ENCODE results near the gene DONSON.
A peak's percentile ranks its signal among the peaks of the same experiment; 100 is the strongest.

Gene DONSON

DNA sequence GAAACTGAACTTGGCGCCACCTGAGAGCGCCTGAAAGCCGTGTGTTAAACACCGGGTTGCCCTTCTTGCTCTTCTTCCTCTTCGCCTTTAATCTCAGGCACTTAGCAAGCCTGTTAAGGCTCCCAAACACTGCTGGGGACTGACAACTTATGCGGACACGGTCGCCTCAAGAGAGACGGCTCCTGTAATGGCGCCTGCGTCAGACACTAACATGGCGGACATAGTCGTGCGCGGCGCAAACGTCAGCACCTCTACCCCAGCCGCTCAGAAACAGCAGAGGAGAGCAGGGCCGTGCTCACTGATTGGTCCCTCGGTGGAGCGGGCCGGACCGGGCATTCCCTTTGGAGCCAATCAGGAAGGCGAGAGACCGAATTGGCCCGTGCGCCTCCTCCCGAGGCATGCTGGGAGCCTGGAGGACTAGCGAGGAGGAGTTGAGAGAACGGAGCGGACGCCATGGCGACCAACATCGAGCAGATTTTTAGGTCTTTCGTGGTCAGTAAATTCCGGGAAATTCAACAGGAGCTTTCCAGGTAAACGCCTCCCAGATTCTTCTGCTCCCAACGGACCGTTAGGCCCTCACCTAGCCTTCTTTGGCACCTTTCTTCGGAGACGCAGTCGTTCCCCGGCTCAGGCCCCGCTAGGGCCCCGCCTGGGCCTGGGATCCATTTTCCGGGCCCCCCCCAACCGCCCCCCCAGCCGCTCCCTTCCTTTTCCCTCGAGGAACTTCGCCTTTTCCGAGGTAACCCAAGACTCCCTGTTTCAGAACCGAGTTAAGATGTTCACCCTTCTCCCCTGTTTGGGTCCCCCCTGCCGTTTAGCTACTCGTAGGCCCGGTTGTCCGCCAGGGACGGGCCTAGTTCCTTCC lies 45.6 kb downstream of the DONSON start, which contains the start of gene SON:
Gene SON (plus strand): TSS at position 399 of the 865 bp plus-strand sequence. CDS start 55 bp downstream, at position 454.
- no peaks in the 10 kb centered on the region for H3K9me3 ChIP-seq
- H3K36me3 ChIP-seq = peaks cover 17% of the 10 kb centered on the region
- peak; percentile 28 for TF ChIP-seq CTCF (IDR thresholded peaks at IDR 0.05)
- no peaks in the 10 kb centered on the region for H3K27me3 ChIP-seq
- peak within 1 kb of the TSS; percentile 90 to 98 for H3K4me3 ChIP-seq (ENCODE audit: low read depth in 1 of 2, low read length in 1 of 2)
- H3K4me1 ChIP-seq (ENCODE audit: control insufficient read depth in 1 of 2, insufficient read depth in 1 of 2, low read depth in 1 of 2, low read length in 1 of 2) = peaks cover 44 to 46% of the 10 kb centered on the region in 2 experiments
- peak within 1 kb of the TSS; percentile 98 for H3K27ac ChIP-seq

DNA sequence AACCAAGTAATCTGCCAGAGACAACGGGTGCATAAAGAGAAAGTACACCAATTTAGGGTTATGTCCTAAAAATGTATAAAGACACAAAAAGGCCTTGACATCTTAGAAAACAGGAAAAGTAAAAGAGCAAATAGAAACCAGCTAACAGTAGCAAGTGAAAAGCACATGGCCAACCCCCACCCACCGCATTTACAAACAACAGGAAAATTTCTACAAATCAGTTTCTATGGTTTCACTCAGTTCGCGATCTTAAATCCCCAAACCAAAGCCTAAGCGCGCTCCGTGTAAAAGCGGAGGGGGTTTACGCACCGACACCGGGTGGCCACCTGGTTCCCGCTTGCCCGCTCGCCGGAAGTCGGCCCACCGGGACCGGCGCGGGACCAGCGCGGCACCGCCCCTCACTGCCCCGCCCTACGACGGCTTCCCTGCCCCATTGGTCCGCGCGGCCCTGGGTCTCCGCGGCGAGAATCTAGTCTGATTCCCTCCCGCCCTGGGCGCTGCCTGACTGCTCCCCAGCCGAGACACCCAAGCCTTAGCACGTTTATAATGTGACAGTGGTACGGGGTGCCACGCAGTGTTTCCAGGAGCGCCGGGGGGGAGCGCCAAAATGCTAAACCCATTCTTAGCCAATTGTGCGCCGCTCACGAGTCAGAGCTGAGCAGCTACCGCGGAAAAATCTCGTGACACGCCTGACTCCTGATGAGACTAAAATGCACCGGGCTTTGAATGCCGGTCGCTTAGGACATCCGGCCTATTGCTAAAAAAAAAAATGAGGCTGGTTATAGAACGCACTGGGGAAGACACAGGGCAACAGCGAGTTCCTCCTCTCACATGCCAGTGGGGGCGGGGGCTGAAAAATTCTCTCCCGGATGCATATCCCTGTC lies 46.5 kb downstream of the DONSON start, which contains the start of gene GART:
Gene GART (minus strand): TSS at position 362 of the 884 bp plus-strand sequence. CDS start 2,802 bp downstream, outside the sequence.
- H3K27me3 ChIP-seq = no peaks in the 10 kb centered on the region
- peaks cover 8% of the 10 kb centered on the region for H3K36me3 ChIP-seq
- no peak for TF ChIP-seq CTCF (IDR thresholded peaks at IDR 0.05)
- peaks cover 44 to 46% of the 10 kb centered on the region in 2 experiments for H3K4me1 ChIP-seq (ENCODE audit: control insufficient read depth in 1 of 2, insufficient read depth in 1 of 2, low read depth in 1 of 2, low read length in 1 of 2)
- peak within 1 kb of the TSS; percentile 90 to 98 for H3K4me3 ChIP-seq (ENCODE audit: low read depth in 1 of 2, low read length in 1 of 2)
- H3K9me3 ChIP-seq = no peaks in the 10 kb centered on the region
- peak within 1 kb of the TSS; percentile 98 for H3K27ac ChIP-seq

DNA sequence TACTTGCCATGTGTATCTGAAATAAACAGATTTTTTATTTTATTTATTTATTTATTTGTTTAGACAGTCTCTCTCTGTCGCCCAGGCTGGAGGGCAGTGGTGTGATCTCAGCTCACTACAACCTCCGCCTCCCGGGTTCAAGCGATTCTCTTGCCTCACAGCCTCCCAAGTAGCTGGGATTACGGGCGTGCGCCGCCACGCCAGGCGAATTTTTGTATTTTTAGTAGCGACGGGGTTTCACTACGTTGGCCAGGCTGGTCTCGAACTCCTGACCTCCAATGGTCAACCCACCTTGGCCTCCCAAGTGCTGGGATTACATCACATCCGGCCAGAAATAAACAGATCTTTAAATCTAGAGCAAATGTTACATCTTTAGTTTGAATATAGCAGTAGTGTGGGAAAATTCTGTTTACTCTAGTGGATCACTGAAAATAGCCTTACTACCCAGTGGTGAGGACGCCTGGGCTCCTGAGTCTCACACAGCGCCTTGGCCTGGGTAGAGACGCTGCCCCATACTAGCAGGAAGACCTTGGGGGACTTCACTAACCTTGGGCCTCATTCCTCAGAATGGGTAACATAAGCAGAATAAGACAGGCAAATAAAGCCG lies 47.3 kb downstream of the DONSON start:
- Histone ChIP-seq H3K4me1 (ENCODE audit: control insufficient read depth in 1 of 2, insufficient read depth in 1 of 2, low read depth in 1 of 2, low read length in 1 of 2) (peaks cover 40 to 41% of the 10 kb centered on the region in 2 experiments), H3K27me3 (no peaks in the 10 kb centered on the region), H3K9me3 (no peaks in the 10 kb centered on the region), H3K36me3 (peaks cover under 1% of the 10 kb centered on the region), H3K27ac (peak overlapping the region; percentile 98), H3K4me3 (ENCODE audit: low read depth in 1 of 2, low read length in 1 of 2) (peak overlapping the region; percentile 90 to 98)
- no peak for TF ChIP-seq CTCF (IDR thresholded peaks at IDR 0.05)

DNA sequence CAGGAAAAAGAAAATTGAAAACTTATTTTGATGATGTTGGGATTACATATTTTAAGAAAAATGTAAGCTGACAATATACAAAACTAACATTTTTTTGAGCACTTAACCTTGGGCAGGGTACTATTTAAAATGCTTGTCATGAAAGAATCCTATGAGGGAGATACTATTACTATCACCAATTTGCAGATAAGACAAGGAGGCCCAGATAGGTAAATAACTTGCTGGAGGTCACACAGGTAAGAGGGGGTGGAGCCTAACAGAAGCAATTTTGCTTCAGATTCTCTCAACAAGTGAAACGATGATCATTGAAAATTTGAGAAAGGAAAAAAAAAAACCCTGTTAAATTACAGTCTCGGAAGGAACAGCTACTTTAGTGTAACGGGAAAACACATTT lies 47.8 kb downstream of the DONSON start:
- H3K27ac ChIP-seq = peak overlapping the region; percentile 98
- H3K9me3 ChIP-seq = no peaks in the 10 kb centered on the region
- no peaks in the 10 kb centered on the region for H3K27me3 ChIP-seq
- peaks cover 35 to 36% of the 10 kb centered on the region in 2 experiments for H3K4me1 ChIP-seq (ENCODE audit: control insufficient read depth in 1 of 2, insufficient read depth in 1 of 2, low read depth in 1 of 2, low read length in 1 of 2)
- H3K36me3 ChIP-seq = no peaks in the 10 kb centered on the region
- no peak for TF ChIP-seq CTCF (IDR thresholded peaks at IDR 0.05)
- peak overlapping the region in 1 of 2 experiments; percentile 90 for H3K4me3 ChIP-seq (ENCODE audit: low read depth in 1 of 2, low read length in 1 of 2)

GRCh38 chr21:33539616-33540015 lies 48.9 kb downstream of the DONSON start:
- no peaks in the 10 kb centered on the region for H3K27me3 ChIP-seq
- H3K27ac ChIP-seq = no peak overlapping the region
- H3K9me3 ChIP-seq = no peaks in the 10 kb centered on the region
- TF ChIP-seq CTCF (IDR thresholded peaks at IDR 0.05) = no peak
- peaks cover 24 to 25% of the 10 kb centered on the region in 2 experiments for H3K4me1 ChIP-seq (ENCODE audit: control insufficient read depth in 1 of 2, insufficient read depth in 1 of 2, low read depth in 1 of 2, low read length in 1 of 2)
- no peak overlapping the region for H3K4me3 ChIP-seq (ENCODE audit: low read depth in 1 of 2, low read length in 1 of 2)
- no peaks in the 10 kb centered on the region for H3K36me3 ChIP-seq
